HEK293 (cell line): ENCODE results near the gene ADAMTS9.

Experiments
- CTCF ChIA-PET: fragments of 350-600 bp; formaldehyde crosslinking; extraction: SDS; loops from one replicate; lab custom pipeline; 2021; ENCODE audit warnings: antibody characterized with exemption; lab: Yijun Ruan, JAX
- POLR2A ChIA-PET: fragments of 300-600 bp; formaldehyde crosslinking; extraction: SDS; loops from one replicate; lab custom pipeline; 2020; ENCODE audit warnings: antibody characterized with exemption, inconsistent platforms; lab: Yijun Ruan, JAX
- H3K27ac ChIP-seq: fragments of 200-500 bp; sonication (Bioruptor generic); 2 replicates; pipeline ENCODE4 v1.5.1; 2014; ENCODE audit warnings: low read depth, low read length, control low read depth, inconsistent platforms; ENCODE audit errors: extremely low read depth
- H3K36me3 ChIP-seq, 2 experiments: fragments of 200-500 bp in 1 of 2; sonication (Bioruptor generic) in 1 of 2; 1 replicate in 1 of 2; 2 replicates in 1 of 2; pipeline ENCODE4 v1.5.1; 2014 to 2017; ENCODE audit warnings: inconsistent platforms in 2 of 2, low read length in 2 of 2; ENCODE audit not compliant: control insufficient read depth in 2 of 2, insufficient read depth in 1 of 2
- H3K4me1 ChIP-seq: fragments of 200-500 bp; sonication (Bioruptor generic); 2 replicates; pipeline ENCODE4 v1.5.1; 2014; ENCODE audit warnings: mild to moderate bottlenecking, low read length, inconsistent platforms; ENCODE audit not compliant: control insufficient read depth, insufficient read depth
- H3K4me3 ChIP-seq: 2 replicates; pipeline ENCODE4 v1.5.1; 2011; ENCODE audit warnings: low read depth, mild to moderate bottlenecking, control low read depth, low read length, moderate library complexity
- H3K9me3 ChIP-seq: fragments of 200-500 bp; sonication (Bioruptor generic); 2 replicates; pipeline ENCODE4 v1.5.1; 2014; ENCODE audit warnings: low read depth, low read length, inconsistent platforms; ENCODE audit not compliant: control insufficient read depth, insufficient read depth
- BCL6B ChIP-seq: fragments of 450-650 bp; formaldehyde crosslinking; IDR thresholded peaks from 2 replicates; pipeline ENCODE4 v1.5.1; 2017; ENCODE audit warnings: missing biosample characterization, missing genetic modification characterization
- GLIS2 ChIP-seq: fragments of 450-650 bp; formaldehyde crosslinking; IDR thresholded peaks from 2 replicates; pipeline ENCODE4 v1.5.1; 2016; ENCODE audit warnings: missing biosample characterization, missing genetic modification characterization
- KLF1 ChIP-seq: fragments of 450-650 bp; formaldehyde crosslinking; IDR thresholded peaks from 2 replicates; pipeline ENCODE4 v1.5.1; 2016; ENCODE audit warnings: missing biosample characterization, missing genetic modification characterization
- KLF10 ChIP-seq: fragments of 450-650 bp; IDR thresholded peaks from 2 replicates; pipeline ENCODE4 v1.5.1; 2018; ENCODE audit warnings: missing biosample characterization, mild to moderate bottlenecking, missing genetic modification characterization
- MEIS1 ChIP-seq: sonication (generic); formaldehyde crosslinking; IDR thresholded peaks from 2 replicates; pipeline ENCODE4 v1.8.1; 2022; ENCODE audit warnings: missing genetic modification reagents, mild to moderate bottlenecking, borderline replicate concordance
- MZF1 ChIP-seq: fragments of 450-650 bp; formaldehyde crosslinking; IDR thresholded peaks from 2 replicates; pipeline ENCODE4 v1.5.1; 2017; ENCODE audit warnings: missing biosample characterization, missing genetic modification characterization, borderline replicate concordance
- YY2 ChIP-seq: fragments of 450-650 bp; formaldehyde crosslinking; IDR thresholded peaks from 2 replicates; pipeline ENCODE4 v1.5.1; 2016; ENCODE audit warnings: missing biosample characterization, missing genetic modification characterization
- ZBTB1 ChIP-seq: fragments of 450-650 bp; formaldehyde crosslinking; IDR thresholded peaks from 2 replicates; pipeline ENCODE4 v1.5.1; 2016; ENCODE audit warnings: missing biosample characterization, missing genetic modification characterization
- ZBTB10 ChIP-seq: fragments of 450-650 bp; formaldehyde crosslinking; IDR thresholded peaks from 2 replicates; pipeline ENCODE4 v1.5.1; 2016; ENCODE audit warnings: missing biosample characterization, missing genetic modification characterization
- ZFHX2 ChIP-seq: fragments of 450-650 bp; formaldehyde crosslinking; conservative IDR thresholded peaks from 2 replicates; pipeline ENCODE4 v1.5.1; 2016; ENCODE audit warnings: missing biosample characterization, missing genetic modification characterization
- ZFP37 ChIP-seq: fragments of 450-650 bp; formaldehyde crosslinking; IDR thresholded peaks from 2 replicates; pipeline ENCODE4 v1.5.1; 2016; ENCODE audit warnings: missing biosample characterization, missing genetic modification characterization
- ZNF140 ChIP-seq: fragments of 450-650 bp; formaldehyde crosslinking; IDR thresholded peaks from 2 replicates; pipeline ENCODE4 v1.5.1; 2016; ENCODE audit warnings: missing biosample characterization, missing genetic modification characterization
- ZNF169 ChIP-seq: fragments of 450-650 bp; formaldehyde crosslinking; IDR thresholded peaks from 2 replicates; pipeline ENCODE4 v1.5.1; 2016; ENCODE audit warnings: missing biosample characterization, missing genetic modification characterization
- ZNF23 ChIP-seq: fragments of 450-650 bp; formaldehyde crosslinking; IDR thresholded peaks from 2 replicates; pipeline ENCODE4 v1.5.1; 2016; ENCODE audit warnings: missing biosample characterization, missing genetic modification characterization, borderline replicate concordance
- ZNF280C ChIP-seq: fragments of 450-650 bp; formaldehyde crosslinking; IDR thresholded peaks from 2 replicates; pipeline ENCODE4 v1.5.1; 2016; ENCODE audit warnings: missing biosample characterization, missing genetic modification characterization
- ZNF302 ChIP-seq: fragments of 450-650 bp; formaldehyde crosslinking; IDR thresholded peaks from 2 replicates; pipeline ENCODE4 v1.5.1; 2016; ENCODE audit warnings: missing biosample characterization, missing genetic modification characterization, low read depth
- ZNF341 ChIP-seq: fragments of 450-650 bp; formaldehyde crosslinking; IDR thresholded peaks from 2 replicates; pipeline ENCODE4; 2016; ENCODE audit warnings: low read depth, missing biosample characterization, missing genetic modification characterization
- ZNF350 ChIP-seq: fragments of 450-650 bp; formaldehyde crosslinking; IDR thresholded peaks from 2 replicates; pipeline ENCODE4 v1.5.0; 2017; ENCODE audit warnings: missing biosample characterization, mild to moderate bottlenecking, missing genetic modification characterization
- ZNF354C ChIP-seq: fragments of 450-650 bp; formaldehyde crosslinking; IDR thresholded peaks from 2 replicates; pipeline ENCODE4 v1.5.1; 2016; ENCODE audit warnings: missing biosample characterization, missing genetic modification characterization, low read depth, borderline replicate concordance
- ZNF548 ChIP-seq: fragments of 450-650 bp; formaldehyde crosslinking; IDR thresholded peaks from 2 replicates; pipeline ENCODE4 v1.5.1; 2016; ENCODE audit warnings: missing biosample characterization, missing genetic modification characterization
- ZNF571 ChIP-seq: fragments of 450-650 bp; formaldehyde crosslinking; IDR thresholded peaks from 2 replicates; pipeline ENCODE4 v1.5.0; 2017; ENCODE audit warnings: missing biosample characterization, missing genetic modification characterization
- ZNF610 ChIP-seq: fragments of 450-650 bp; formaldehyde crosslinking; IDR thresholded peaks from 2 replicates; pipeline ENCODE4 v1.5.1; 2016; ENCODE audit warnings: missing biosample characterization, missing genetic modification characterization, borderline replicate concordance
- ZNF626 ChIP-seq: fragments of 450-650 bp; sonication (Bioruptor Pico); formaldehyde crosslinking; IDR thresholded peaks from 2 replicates; pipeline ENCODE4 v1.5.1; 2018; ENCODE audit warnings: missing biosample characterization, missing genetic modification characterization, inconsistent platforms
- ZNF670 ChIP-seq: fragments of 450-650 bp; formaldehyde crosslinking; IDR thresholded peaks from 2 replicates; pipeline ENCODE4 v1.5.1; 2016; ENCODE audit warnings: missing biosample characterization, missing genetic modification characterization, low read depth
- ZNF701 ChIP-seq: fragments of 450-650 bp; formaldehyde crosslinking; IDR thresholded peaks from 2 replicates; pipeline ENCODE4 v1.5.1; 2016; ENCODE audit warnings: missing biosample characterization, missing genetic modification characterization
- ZNF843 ChIP-seq: fragments of 450-650 bp; formaldehyde crosslinking; IDR thresholded peaks from 2 replicates; pipeline ENCODE4 v1.5.1; 2016; ENCODE audit warnings: missing biosample characterization, missing genetic modification characterization

ADAMTS9 gene

GRCh38 chr3:64514889-64515288, 172.9 kb downstream of the ADAMTS9 start:
- ChIA-PET POLR2A (no interaction called here), CTCF (no interaction called here)

GRCh38 chr3:64509206-64509605, 178.6 kb downstream of the ADAMTS9 start:
- POLR2A ChIA-PET, result no interaction called here
- TF ChIP-seq ZNF350 (tag by site-specific recombination) (no peak), ZNF302 (tag by site-specific recombination) (no peak), ZNF341 (tag by site-specific recombination) (no peak), ZNF140 (tag by site-specific recombination) (no peak)
- CTCF ChIA-PET, result no interaction called here
- Histone ChIP-seq H3K36me3 (no peaks in the 10 kb centered on the region), H3K4me3 (no peak overlapping the region), H3K4me1 (no peaks in the 10 kb centered on the region), H3K27ac (no peak overlapping the region), H3K9me3 (no peaks in the 10 kb centered on the region)

More at GRCh38 chr3:64514889-64515288, 172.9 kb downstream of the ADAMTS9 start:
- Histone ChIP-seq H3K36me3 (no peaks in the 10 kb centered on the region), H3K27ac (no peak overlapping the region), H3K4me1 (no peaks in the 10 kb centered on the region), H3K9me3 (no peaks in the 10 kb centered on the region), H3K4me3 (no peak overlapping the region)
- TF ChIP-seq ZNF23 (tag by site-specific recombination) (no peak), ZNF280C (tag by site-specific recombination) (no peak), ZNF670 (tag by site-specific recombination) (no peak), YY2 (tag by site-specific recombination) (no peak), ZNF571 (tag by site-specific recombination) (no peak), ZFHX2 (tag by site-specific recombination) (no peak), BCL6B (tag by site-specific recombination) (no peak), ZNF341 (tag by site-specific recombination) (no peak), ZNF626 (tag by site-specific recombination) (no peak), KLF1 (tag by site-specific recombination) (no peak)

- H3K36me3 ChIP-seq, result no peaks in the 10 kb centered on the region
- H3K27ac ChIP-seq, result no peak overlapping the region
These were observed 179.7 kb downstream of the ADAMTS9 start for GRCh38 chr3:64508140-64508539.

GRCh38 chr3:64506255-64506654, 181.5 kb downstream of the ADAMTS9 start:
- H3K4me1 ChIP-seq, result peaks cover 2% of the 10 kb centered on the region; the same call in 1 of the 2 replicates
- no peak overlapping the region for H3K27ac ChIP-seq
- H3K36me3 ChIP-seq, result no peaks in the 10 kb centered on the region
- ChIA-PET CTCF (interaction anchor here (1.0 kb wide), 1 partner anchor 22 kb away, joined by 4 read pairs; no protein-coding TSS in a partner anchor), POLR2A (no interaction called here)
- no peaks in the 10 kb centered on the region for H3K9me3 ChIP-seq
- H3K4me3 ChIP-seq, result no peak overlapping the region
- TF ChIP-seq MZF1 (tag by site-specific recombination) (no peak), ZNF610 (tag by site-specific recombination) (no peak), KLF10 (tag by site-specific recombination) (no peak), ZNF354C (tag by site-specific recombination) (no peak), ZBTB10 (tag by site-specific recombination) (no peak), ZFP37 (tag by site-specific recombination) (no peak), ZNF843 (tag by site-specific recombination) (no peak)

More at GRCh38 chr3:64508140-64508539, 179.7 kb downstream of the ADAMTS9 start:
- ChIA-PET CTCF (interaction anchor here (0.6 kb wide), 1 partner anchor 23 kb away, joined by 3 read pairs; no protein-coding TSS in a partner anchor), POLR2A (no interaction called here)
- Histone ChIP-seq H3K9me3 (no peaks in the 10 kb centered on the region), H3K4me1 (no peaks in the 10 kb centered on the region), H3K4me3 (no peak overlapping the region)
- TF ChIP-seq ZNF169, result no peak
- TF ChIP-seq MEIS1 (CRISPR knock-in tag), result no peak
- no peak for TF ChIP-seq GLIS2 (tag by site-specific recombination)
- no peak for TF ChIP-seq ZBTB1 (tag by site-specific recombination)
- no peak for TF ChIP-seq ZNF548 (tag by site-specific recombination)
- TF ChIP-seq ZNF701 (tag by site-specific recombination), result no peak
- TF ChIP-seq, all 188 proteins: peak for 0
